Occipital lobe (tissue), 2 donors: ENCODE results near the gene CDKN2A. TPM values are rescaled to one million over a fixed set of nuclear protein-coding genes. Genes with fewer than 3 reads are reported as not detected.

Experiments used
- DNase-seq: peaks from one replicate; lab custom pipeline; 2025; lab: John Stamatoyannopoulos, UW
- total RNA-seq: library from RNA; depleted of rRNA; stranded (reverse); fragments of >200 nt; gene quantifications from one replicate; pipeline ENCODE4 v1.2.3, GENCODE V29; 2014

CDKN2A gene
- total RNA-seq, 1 donor from 2014 or later = not detected

GRCh38 chr9:21945606-21946005 lies 48.6 kb downstream of the CDKN2A start:
- DNase-seq = no peak

GRCh38 chr9:21943464-21943863 lies 50.7 kb downstream of the CDKN2A start:
- no peak for DNase-seq

GRCh38 chr9:21941337-21941995 lies 52.7 kb downstream of the CDKN2A start:
- no peak for DNase-seq

GRCh38 chr9:21936161-21936560 lies 58.0 kb downstream of the CDKN2A start:
- DNase-seq = no peak

- no peak for DNase-seq
Measured at GRCh38 chr9:21935631-21936030, 58.6 kb downstream of the CDKN2A start.

- DNase-seq = no peak
Measured at GRCh38 chr9:21933865-21934264, 60.3 kb downstream of the CDKN2A start.

- DNase-seq = no peak
Measured at GRCh38 chr9:21933281-21933680, 60.9 kb downstream of the CDKN2A start.

- DNase-seq = no peak
Measured at GRCh38 chr9:21931428-21931827, 62.8 kb downstream of the CDKN2A start.

GRCh38 chr9:21927752-21928151 lies 66.4 kb downstream of the CDKN2A start:
- no peak for DNase-seq

GRCh38 chr9:21923694-21924093 lies 70.5 kb downstream of the CDKN2A start:
- DNase-seq = no peak

- DNase-seq = no peak
Measured at GRCh38 chr9:21919377-21920362, 74.5 kb downstream of the CDKN2A start.

Other genes starting within 250 kb of the CDKN2A start
- 20.3 TPM for gene MTAP, start 191.8 kb downstream of the CDKN2A start, total RNA-seq
- 0.62 TPM for gene CDKN2B-AS1, start 399 bp upstream of the CDKN2A start, total RNA-seq
- gene CDKN2B, start 14.9 kb upstream of the CDKN2A start, total RNA-seq = 0.16 TPM